Activated naive CD4-positive, alpha-beta T cell treated with anti-CD3 and anti-CD28 coated beads, Interleukin-2, amount 50 U/mL, for 24 hours (primary cell): ENCODE results near the gene PSAT1.
A peak's percentile ranks its signal among the peaks of the same experiment; 100 is the strongest.

Experiments
- H3K27ac Mint-ChIP-seq: one replicate; pipeline ENCODE4 v1.8.0; 2021; ENCODE audit warnings: mild to moderate bottlenecking, mixed read lengths
- H3K27me3 Mint-ChIP-seq: one replicate; pipeline ENCODE4 v1.8.0; 2021; ENCODE audit warnings: mixed read lengths
- H3K36me3 Mint-ChIP-seq: one replicate; pipeline ENCODE4 v1.8.0; 2021; ENCODE audit warnings: mixed read lengths
- H3K4me1 Mint-ChIP-seq: one replicate; pipeline ENCODE4 v1.8.0; 2021; ENCODE audit warnings: mixed read lengths
- H3K4me3 Mint-ChIP-seq: one replicate; pipeline ENCODE4 v1.8.0; 2021; ENCODE audit warnings: mild to moderate bottlenecking, mixed read lengths
- H3K9me3 Mint-ChIP-seq: one replicate; pipeline ENCODE4 v1.8.0; 2021; ENCODE audit warnings: mixed read lengths

PSAT1 gene

DNA sequence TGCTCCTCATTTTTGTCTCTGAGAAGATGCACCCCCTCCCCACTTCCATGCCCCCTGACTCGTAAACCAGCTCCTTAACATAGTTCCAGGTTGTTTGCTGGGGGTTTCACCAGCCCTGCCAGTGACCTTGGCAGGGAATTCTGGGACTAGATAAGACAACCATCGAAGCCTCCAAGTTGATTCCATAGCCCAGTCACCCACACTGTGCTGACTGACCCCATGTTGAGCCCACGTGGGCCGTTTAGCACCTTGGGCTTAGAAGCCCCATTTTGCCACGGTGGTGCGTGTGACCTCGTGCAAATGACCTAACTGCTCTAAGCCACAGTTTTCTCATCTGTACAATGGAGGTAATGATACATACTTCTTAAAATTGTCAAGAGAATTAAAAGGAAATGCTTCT lies 24.6 kb downstream of the PSAT1 start:
- Mint-ChIP-seq H3K27ac (no peak overlapping the region), H3K9me3 (no peaks in the 10 kb centered on the region), H3K4me1 (peaks cover 6% of the 10 kb centered on the region), H3K36me3 (peaks cover 51% of the 10 kb centered on the region), H3K4me3 (no peak overlapping the region), H3K27me3 (no peaks in the 10 kb centered on the region)

DNA sequence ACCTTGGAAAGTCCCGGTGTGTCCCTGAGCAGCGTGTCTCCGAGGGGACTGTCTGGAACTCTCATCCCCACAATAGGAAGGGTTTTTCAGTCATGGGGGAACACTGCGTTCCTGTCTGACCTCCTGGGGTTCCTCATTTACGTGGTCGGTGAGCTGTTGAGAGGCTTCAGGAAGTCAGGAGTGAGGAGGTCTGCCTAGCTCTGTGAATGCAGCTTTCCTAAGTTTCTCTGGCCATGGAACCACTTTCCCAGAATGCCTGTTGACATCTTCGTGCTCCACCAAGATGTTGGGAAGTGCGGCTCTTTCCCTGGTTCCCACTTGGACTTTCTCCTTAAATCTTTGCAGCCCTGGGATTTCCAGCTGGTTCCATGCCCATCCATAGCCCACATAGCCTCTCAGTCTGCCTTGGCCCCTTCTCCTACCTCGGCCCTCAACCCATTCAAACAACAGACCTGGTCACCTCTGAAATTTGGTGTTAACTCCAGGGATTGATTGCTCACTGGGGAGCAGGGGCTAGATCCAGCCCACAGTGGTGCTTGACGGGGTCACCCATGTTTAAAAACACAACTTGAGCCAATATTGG lies 27.2 kb downstream of the PSAT1 start:
- Mint-ChIP-seq H3K27me3 (no peaks in the 10 kb centered on the region), H3K4me3 (no peak overlapping the region), H3K9me3 (no peaks in the 10 kb centered on the region), H3K4me1 (peaks cover 6% of the 10 kb centered on the region), H3K36me3 (peaks cover 43% of the 10 kb centered on the region), H3K27ac (no peak overlapping the region)

DNA sequence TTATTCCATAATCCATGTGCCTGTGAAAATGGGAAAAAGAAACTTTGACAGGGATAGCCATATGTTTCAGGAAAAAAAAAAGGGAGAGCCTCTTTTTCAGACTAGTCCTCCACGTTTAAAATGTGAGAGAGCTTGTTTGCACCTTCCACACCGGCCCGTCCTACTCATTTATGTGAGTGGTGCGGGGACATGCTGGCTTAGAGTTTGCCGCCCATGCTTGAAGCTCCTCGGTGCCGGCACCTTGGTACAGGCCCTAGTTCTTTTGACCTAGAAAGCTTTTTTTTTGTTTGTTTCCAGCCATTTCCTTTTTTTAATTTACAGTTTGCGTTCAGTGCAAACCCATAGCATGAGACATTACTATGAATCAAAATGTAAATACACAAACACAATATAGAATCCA lies 27.8 kb downstream of the PSAT1 start:
- H3K9me3 Mint-ChIP-seq: no peaks in the 10 kb centered on the region
- H3K27ac Mint-ChIP-seq: no peak overlapping the region
- no peak overlapping the region for H3K4me3 Mint-ChIP-seq
- H3K36me3 Mint-ChIP-seq: peaks cover 41% of the 10 kb centered on the region
- H3K27me3 Mint-ChIP-seq: no peaks in the 10 kb centered on the region
- peaks cover 6% of the 10 kb centered on the region for H3K4me1 Mint-ChIP-seq

DNA sequence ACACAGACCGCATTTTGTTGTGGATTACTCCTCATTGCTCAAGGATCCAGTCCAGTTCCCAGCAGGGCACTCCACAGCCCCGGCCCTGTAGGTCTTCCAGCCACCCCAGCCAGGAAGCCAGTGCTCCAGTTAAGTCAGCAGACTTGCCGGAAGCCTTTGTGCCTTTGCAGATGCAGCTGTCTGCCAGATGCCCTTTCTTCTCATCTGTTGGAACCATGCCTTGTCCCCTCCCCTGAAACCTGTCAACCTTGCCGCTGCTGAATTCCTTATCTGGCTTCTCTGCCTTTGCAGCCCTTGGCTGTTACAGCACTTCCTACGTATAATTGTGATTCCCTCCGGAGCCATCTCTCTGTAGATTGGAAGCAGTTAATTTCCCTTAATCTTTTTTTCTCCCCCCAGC lies 28.4 kb downstream of the PSAT1 start:
- H3K4me3 Mint-ChIP-seq: no peak overlapping the region
- peaks cover 38% of the 10 kb centered on the region for H3K36me3 Mint-ChIP-seq
- peaks cover 6% of the 10 kb centered on the region for H3K4me1 Mint-ChIP-seq
- H3K27me3 Mint-ChIP-seq: no peaks in the 10 kb centered on the region
- H3K9me3 Mint-ChIP-seq: no peaks in the 10 kb centered on the region
- H3K27ac Mint-ChIP-seq: no peak overlapping the region

DNA sequence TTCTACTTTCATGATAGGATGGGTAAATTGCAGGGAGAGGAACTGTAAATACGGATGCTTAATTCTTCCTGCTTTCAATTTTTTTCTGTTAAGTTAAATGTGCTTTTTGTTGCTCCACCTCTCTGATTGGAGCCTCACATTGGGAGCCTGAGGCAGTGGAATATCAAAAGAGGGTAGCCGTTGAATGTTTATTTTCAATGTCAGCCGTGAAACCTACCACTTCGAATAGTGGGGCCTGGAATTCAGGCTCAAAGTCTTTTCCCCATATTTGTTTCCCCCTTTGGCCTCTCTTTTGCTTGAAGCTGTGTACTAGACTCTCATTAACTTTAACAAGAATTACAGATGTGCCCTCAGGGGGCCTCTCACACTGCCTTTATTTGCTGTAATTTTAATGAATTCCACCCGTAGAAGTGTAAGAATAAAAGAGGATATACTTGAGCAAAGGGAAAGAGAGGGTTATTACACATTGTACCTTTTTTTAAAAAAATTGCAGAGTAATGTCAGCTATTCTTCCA lies 29.0 kb downstream of the PSAT1 start:
- Mint-ChIP-seq H3K4me3 (no peak overlapping the region), H3K27me3 (no peaks in the 10 kb centered on the region), H3K4me1 (peaks cover 6% of the 10 kb centered on the region), H3K36me3 (peaks cover 39% of the 10 kb centered on the region), H3K27ac (no peak overlapping the region), H3K9me3 (no peaks in the 10 kb centered on the region)

DNA sequence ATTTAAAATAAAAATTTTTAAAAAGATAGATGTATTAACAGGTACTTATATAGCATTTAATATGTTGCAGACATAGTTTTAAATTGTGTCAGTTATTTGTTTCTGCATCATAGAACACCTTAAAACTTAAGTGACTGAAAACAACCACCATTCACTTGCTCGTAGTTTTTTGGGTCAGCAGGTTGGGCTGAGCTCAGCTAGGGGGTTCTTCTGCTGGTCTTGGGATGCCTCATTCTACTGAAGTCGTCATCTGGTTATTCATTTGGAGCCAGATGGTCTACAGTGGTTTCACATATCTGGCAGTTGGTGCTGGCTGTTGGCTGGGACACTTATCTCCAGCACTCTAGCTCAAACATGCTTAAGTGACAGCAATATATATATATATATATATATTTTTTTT lies 29.6 kb downstream of the PSAT1 start:
- peaks cover 6% of the 10 kb centered on the region for H3K4me1 Mint-ChIP-seq
- no peak overlapping the region for H3K27ac Mint-ChIP-seq
- no peak overlapping the region for H3K4me3 Mint-ChIP-seq
- H3K9me3 Mint-ChIP-seq: no peaks in the 10 kb centered on the region
- no peaks in the 10 kb centered on the region for H3K27me3 Mint-ChIP-seq
- H3K36me3 Mint-ChIP-seq: peaks cover 40% of the 10 kb centered on the region

DNA sequence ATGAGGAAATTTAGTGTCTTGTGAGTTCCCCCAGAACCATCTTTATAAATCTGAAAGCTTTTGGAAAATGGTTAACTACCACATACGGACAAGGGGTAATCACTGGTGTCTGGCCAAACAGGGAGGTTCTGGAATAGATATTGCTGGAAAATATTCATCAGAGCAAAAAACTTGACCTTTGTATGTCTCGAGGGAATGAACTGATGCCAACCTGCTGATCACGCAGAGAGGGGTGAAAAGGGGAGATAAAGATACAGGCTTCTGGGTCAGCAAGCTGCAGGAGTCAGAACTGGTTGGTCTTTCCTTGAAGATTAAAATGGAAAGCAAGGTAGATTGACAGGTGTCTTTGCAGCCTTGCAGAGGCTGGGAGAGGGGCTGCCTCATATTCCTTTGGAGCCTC lies 35.5 kb downstream of the PSAT1 start:
- Mint-ChIP-seq H3K4me1 (no peaks in the 10 kb centered on the region), H3K27ac (no peak overlapping the region), H3K4me3 (no peak overlapping the region), H3K27me3 (no peaks in the 10 kb centered on the region), H3K9me3 (peaks cover 9% of the 10 kb centered on the region), H3K36me3 (peaks cover 42% of the 10 kb centered on the region)

DNA sequence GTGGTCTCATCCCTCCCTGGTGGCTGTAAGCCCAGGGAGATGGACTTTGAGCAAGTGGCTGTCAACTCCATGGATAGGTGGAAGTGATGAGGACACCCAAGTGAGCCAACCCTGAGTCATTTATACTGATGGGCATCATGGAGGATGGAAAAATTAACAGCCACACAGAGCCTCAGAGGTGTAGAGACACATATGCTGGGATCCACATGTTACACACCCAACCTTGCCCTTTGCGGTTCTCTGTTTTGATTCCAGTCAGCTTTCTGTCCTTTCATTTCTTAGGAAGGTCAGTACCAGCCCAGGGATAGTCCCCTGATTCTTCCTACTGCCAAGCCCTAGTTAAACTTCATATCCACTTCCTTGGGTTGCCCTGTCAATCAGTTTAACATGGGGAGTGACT lies 51.9 kb downstream of the PSAT1 start:
- Mint-ChIP-seq H3K9me3 (no peaks in the 10 kb centered on the region), H3K27ac (no peak overlapping the region)

DNA sequence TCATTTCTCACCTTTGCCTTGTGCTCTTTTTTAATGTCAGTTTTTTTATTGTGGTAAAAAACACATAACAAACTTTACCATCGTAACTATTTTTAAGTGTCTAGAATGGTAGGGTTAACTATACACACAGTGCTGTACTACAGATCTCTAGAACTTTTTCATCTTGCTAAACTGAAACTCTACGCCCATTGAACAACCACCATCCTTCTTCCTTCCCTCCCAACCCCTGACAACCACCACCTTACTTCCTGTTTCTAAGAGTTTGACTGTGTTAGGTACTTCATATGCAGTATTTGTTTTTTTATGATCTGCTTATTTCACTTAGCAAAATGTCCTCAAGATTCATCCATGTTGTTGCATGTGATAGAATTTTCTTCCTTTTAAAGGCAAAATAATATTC lies 54.9 kb downstream of the PSAT1 start:
- H3K4me1 Mint-ChIP-seq: peaks cover 11% of the 10 kb centered on the region
- no peaks in the 10 kb centered on the region for H3K27me3 Mint-ChIP-seq
- H3K27ac Mint-ChIP-seq: peak overlapping the region; percentile 26
- H3K4me3 Mint-ChIP-seq: peak overlapping the region; percentile 5
- no peaks in the 10 kb centered on the region for H3K9me3 Mint-ChIP-seq
- peaks cover 1% of the 10 kb centered on the region for H3K36me3 Mint-ChIP-seq

More for the DNA sequence above, 51.9 kb downstream of the PSAT1 start:
- Mint-ChIP-seq H3K4me1 (peaks cover 11% of the 10 kb centered on the region), H3K4me3 (no peak overlapping the region), H3K36me3 (peaks cover 1% of the 10 kb centered on the region), H3K27me3 (no peaks in the 10 kb centered on the region)

DNA sequence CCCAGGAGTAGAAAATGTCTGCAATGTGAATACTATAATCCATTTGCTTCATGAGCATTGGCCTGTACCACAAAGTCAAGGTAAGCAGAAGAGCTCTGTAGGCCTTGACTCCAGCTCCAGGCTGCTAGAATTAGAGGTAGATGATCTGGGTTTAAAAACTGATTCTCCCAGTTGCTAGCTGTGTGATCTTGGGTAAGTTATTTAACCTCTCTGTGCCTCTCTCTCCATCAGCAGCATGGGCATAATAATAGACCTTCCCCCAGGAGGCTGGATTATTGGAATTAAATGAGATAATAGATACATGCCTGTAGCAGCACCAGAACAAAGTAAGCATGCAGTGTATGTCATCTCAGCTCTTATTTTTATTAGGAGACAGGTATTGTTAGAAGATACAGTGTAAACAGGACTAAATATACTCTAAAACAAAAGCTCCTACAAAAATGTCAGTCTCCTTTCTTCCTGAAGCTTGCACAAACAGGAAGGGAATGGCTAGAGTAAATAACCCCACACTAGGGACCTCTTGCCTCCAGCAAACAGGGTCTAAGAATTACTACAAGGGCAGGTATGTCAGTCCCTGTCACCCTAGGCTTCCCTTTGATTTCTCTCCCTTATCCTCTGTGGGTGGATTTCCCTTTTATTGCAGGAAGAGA lies 57.5 kb downstream of the PSAT1 start:
- no peak overlapping the region for H3K4me3 Mint-ChIP-seq
- H3K36me3 Mint-ChIP-seq: peaks cover 3% of the 10 kb centered on the region
- H3K4me1 Mint-ChIP-seq: peaks cover 11% of the 10 kb centered on the region
- no peak overlapping the region for H3K27ac Mint-ChIP-seq
- H3K9me3 Mint-ChIP-seq: no peaks in the 10 kb centered on the region
- no peaks in the 10 kb centered on the region for H3K27me3 Mint-ChIP-seq

DNA sequence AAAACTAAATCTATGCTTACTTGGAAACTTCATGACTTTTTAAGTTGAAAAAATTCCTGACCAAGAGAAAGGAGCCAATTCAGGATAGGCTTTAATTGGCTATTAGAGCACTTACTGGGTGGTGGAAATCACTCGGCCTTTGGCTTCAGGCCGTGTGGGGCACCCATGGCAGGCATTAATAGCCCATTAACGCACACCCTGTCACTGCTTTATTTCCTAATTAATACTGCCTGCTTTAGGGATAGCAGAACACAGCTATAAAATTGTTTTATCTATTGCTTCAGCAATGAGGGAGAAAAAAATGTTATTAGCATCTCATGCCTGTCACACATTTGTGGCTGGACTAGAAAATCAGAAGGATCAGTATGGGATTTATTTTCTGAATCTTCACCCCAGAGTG lies 58.1 kb downstream of the PSAT1 start:
- peaks cover 3% of the 10 kb centered on the region for H3K36me3 Mint-ChIP-seq
- peaks cover 11% of the 10 kb centered on the region for H3K4me1 Mint-ChIP-seq
- no peaks in the 10 kb centered on the region for H3K27me3 Mint-ChIP-seq
- no peak overlapping the region for H3K4me3 Mint-ChIP-seq
- no peaks in the 10 kb centered on the region for H3K9me3 Mint-ChIP-seq
- no peak overlapping the region for H3K27ac Mint-ChIP-seq

DNA sequence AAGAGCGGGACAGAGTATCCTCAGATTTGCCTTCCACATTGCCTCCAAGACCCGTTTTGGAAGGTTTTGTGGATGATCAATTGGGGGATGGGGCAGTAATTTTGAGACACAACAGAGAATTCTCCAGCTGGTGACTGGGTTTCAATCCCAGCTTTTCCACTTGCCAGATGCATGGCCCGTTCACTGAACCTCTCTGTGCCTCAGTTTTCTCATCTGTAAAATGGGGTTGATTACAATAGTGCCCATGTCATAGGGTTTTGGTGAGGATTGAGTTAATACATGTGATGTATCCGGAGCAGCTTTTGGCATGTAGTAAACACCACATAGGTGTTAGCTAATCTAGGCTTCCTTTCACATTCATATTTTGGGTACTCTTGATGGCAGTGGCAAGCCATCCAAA lies 59.7 kb downstream of the PSAT1 start:
- peaks cover 2% of the 10 kb centered on the region for H3K36me3 Mint-ChIP-seq
- H3K27me3 Mint-ChIP-seq: no peaks in the 10 kb centered on the region
- H3K27ac Mint-ChIP-seq: no peak overlapping the region
- no peak overlapping the region for H3K4me3 Mint-ChIP-seq
- H3K4me1 Mint-ChIP-seq: peaks cover 8% of the 10 kb centered on the region
- H3K9me3 Mint-ChIP-seq: no peaks in the 10 kb centered on the region

DNA sequence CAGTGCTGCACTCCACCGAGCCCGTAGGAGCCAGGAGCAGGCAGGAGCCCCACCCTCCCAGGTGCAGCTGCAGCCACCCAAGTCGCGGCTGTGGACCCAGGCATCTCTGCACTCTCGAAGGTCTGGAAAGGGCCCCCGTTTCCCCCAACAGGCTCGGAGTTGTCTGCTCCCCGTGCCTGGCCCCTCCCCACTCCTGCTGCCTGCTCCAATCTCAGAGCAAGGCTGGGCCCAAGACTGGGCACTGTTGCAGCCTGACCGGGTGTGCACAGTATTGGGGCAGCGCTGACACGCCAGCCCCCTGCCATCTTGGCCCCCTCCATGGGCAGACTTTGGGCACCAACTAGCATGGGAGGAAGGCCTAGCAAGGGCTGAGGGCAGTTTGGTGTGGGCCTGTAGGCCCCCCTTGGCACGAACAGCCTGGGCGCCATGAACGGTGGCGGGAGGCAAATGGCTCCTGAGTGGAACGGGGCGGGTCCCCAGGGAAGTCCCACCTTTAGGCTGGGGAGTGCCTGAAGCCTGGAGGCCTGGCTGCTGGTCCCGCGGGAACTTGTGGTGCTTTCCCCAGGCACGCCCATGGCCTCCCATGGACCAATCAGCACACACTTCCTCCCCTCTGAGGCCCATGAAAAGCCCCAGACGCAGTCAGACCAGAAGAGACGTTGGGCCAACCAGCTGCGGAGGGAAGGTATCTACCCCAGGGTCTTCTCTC lies 60.4 kb downstream of the PSAT1 start:
- peaks cover 2% of the 10 kb centered on the region for H3K36me3 Mint-ChIP-seq
- no peak overlapping the region for H3K27ac Mint-ChIP-seq
- H3K27me3 Mint-ChIP-seq: no peaks in the 10 kb centered on the region
- peaks cover 2% of the 10 kb centered on the region for H3K4me1 Mint-ChIP-seq
- H3K9me3 Mint-ChIP-seq: no peaks in the 10 kb centered on the region
- H3K4me3 Mint-ChIP-seq: no peak overlapping the region

DNA sequence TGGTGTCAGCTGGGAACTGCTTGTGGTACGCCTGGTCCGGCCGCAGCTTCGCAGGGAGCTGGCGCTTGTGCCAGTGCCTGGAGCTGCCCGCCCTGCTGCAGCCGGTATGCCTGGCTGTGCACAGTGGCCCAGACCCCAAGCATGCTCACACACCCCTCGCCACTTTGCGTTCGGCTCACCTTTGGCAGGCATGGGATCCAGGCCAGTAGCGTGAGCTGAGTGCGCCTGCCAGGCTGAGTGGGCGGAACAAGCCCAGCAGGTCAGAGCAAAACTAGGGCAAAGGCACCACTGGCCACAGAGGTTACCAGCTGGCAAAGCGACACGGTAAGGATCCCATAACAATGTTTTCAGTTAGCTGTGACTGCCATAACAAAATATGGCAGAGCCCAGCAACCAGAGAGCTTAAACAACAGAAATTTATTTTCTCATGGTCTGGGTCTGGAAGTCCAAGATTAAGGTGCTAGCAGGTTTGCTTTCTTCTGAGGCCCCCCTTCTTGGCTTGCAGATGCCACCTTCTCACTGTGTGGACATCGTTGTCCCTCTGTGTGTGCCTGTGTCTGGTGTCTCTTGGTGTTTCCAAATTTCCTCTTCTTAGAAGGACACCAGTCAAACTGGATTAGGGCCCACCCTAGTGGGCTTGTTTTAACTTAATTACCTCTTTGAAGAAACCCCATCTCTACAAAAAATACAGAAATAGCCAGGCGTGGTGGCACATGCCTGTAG lies 61.6 kb downstream of the PSAT1 start:
- H3K4me3 Mint-ChIP-seq: no peak overlapping the region
- no peaks in the 10 kb centered on the region for H3K4me1 Mint-ChIP-seq
- H3K36me3 Mint-ChIP-seq: peaks cover 2% of the 10 kb centered on the region
- no peaks in the 10 kb centered on the region for H3K27me3 Mint-ChIP-seq
- H3K27ac Mint-ChIP-seq: no peak overlapping the region
- H3K9me3 Mint-ChIP-seq: no peaks in the 10 kb centered on the region

DNA sequence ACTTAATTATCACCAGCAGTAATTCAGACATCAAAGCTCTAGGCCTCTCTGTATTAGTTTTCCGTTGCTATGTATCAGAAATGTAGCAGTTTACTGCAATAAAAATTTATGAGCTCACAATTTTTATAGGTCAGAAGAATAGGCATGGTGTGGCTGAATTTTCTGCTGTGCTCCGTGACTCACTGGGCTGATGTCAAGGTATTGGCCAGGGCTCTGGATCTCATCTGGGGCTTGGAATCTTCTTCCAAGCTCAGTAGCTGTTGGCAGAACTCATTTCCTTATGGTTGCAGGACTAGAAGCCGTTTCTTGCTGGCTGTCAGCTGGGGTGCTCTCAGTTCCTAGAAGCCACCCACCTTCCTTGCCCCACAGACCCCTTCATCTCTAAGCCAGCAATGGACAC lies 66.3 kb downstream of the PSAT1 start:
- Mint-ChIP-seq H3K4me3 (no peak overlapping the region), H3K4me1 (no peaks in the 10 kb centered on the region), H3K36me3 (no peaks in the 10 kb centered on the region), H3K27ac (no peak overlapping the region), H3K27me3 (no peaks in the 10 kb centered on the region), H3K9me3 (no peaks in the 10 kb centered on the region)
